ENCODE measurements around the gene SPATS2.

The SPATS2 gene

DNA sequence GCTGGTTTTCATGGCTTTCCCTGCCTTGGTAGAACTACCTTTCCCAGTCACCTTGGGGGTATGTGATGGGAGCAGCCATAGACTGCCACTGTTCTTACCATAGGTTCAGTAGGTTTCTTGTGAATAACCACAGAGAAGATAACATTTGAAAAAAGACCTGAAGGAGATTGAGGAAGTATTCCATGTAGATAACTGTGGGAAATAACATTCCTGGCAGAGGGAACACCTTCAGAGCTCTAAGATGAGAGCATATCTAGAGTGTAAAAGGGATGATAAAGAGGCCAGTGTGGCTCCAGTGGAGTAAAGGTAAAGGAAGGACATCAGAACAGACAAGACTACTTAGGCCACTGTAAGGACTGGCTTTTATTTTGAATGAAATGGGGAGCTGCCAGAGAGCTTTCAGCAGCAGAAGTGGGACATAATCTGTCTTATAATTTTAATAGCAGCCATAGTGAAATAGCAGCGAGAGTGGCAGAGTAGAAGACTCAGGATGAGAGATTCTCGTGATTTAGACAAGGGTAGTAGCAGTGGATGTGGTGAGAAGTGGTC is 88.9 kb downstream of the SPATS2 start:
- in situ Hi-C loops (cut with MboI; ENCODE audit: low sequenced_read_pairs), result no loop called here

DNA sequence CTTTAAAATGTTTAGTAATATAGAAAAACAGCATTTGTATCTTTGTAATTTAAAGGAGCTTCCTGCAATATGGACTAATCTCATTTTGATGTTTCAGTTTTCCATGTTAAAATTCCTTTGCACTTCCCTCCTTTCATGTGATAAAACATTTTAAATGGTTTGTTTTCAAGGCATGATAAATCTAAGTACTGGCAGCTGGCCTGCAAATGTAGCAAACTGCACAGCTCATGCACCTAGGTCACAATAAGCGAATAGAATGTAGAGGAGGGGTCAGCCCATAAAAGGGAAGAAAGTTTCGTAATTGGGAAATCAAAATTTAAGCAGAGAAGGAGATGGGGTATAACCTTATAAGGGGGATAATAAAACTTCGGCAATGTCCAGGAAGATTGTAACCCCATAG is 91.6 kb downstream of the SPATS2 start:
- in situ Hi-C loops (cut with MboI; ENCODE audit: low sequenced_read_pairs), result no loop called here

DNA sequence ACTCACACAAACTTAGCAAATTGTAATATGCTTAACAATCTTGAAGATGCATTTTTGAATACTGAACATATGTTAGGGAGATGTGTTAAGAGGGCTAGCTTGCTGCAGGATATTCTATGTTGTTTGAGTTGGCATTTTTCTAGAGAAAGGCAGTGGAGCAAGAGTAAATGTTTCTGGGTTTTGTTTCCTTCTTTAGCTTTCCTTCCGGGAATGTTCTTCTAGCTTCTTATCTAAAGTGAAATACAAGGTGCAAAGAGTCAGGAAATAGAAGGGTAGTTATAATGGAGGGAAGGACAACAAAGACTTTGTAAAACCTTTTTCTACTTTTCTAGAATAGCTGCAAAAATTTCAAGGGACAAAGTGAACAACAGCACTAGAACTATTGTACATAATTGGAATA is 94.0 kb downstream of the SPATS2 start:
- in situ Hi-C loops (cut with MboI; ENCODE audit: low sequenced_read_pairs), result no loop called here

DNA sequence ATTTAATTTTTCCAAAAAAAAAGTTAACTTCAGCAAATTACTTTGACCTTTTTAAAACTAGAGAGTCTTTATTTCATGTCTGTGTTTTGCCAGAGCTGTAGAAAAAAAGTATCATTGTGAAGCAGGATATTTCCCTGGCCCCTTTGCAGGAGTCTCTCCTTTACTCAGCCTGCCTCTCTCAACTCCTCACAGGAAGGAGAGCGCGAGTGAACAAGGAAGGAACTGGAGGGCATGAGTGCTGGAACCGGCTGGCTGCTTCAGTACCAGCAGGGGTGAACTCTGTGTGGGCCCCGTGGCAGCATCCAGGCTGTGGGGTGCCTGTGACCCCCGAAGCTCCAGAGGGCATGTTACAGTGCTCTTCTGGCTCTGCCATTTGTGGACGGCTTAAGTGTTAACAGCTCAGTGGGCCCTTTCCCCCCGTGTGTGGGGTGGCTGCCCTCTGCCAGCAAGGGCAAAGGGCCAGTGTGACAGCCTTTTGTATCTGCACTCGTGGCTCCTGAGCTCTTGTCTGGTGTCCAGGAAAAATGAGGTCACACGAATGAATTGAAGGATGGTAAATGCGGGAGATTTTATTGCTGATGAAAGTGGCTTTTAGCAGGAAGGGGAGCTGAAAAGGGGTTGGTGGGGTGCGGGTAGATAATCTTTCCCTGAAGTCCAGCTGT is 95.0 kb downstream of the SPATS2 start:
- in situ Hi-C loops (cut with MboI; ENCODE audit: low sequenced_read_pairs), result no loop called here

DNA sequence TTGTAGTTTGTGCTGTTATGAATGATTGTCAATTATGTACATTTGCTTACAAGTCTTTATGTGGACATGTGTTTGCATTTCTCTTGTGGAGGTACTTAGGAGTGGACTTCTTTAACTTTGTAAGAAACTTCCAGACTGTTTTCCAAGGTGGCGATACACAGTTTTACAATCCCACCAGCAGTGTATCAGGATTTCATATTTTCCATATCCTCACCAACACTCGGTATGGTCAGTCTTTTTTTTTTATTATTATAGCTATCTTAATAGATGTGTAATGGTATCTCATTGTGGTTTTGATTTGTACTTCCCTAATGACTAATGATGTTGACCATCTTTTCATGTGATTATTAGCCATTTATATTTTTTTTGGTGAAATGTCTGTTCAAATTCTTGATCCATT is 97.9 kb downstream of the SPATS2 start:
- in situ Hi-C loops (cut with MboI; ENCODE audit: low sequenced_read_pairs), result no loop called here

DNA sequence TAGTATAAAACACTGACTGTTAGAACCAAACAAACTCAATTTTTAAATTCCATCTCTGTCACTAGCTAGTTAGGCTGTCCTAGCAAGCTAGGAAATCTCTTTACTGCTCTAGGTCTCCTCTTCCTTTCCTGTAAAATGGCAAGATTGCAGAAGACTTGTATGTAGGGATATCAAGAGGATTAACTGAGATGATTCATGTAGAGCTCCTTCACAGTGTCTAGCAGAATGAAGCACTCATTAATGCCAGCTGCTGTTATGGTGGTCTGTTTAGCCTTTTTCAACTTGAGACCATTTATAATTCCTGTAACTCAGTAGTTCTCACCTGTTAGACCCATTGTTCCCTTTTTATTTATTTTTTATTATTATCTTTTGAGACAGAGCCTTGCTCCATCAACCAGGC is 103.7 kb downstream of the SPATS2 start:
- in situ Hi-C loops (cut with MboI; ENCODE audit: low sequenced_read_pairs), result no loop called here

DNA sequence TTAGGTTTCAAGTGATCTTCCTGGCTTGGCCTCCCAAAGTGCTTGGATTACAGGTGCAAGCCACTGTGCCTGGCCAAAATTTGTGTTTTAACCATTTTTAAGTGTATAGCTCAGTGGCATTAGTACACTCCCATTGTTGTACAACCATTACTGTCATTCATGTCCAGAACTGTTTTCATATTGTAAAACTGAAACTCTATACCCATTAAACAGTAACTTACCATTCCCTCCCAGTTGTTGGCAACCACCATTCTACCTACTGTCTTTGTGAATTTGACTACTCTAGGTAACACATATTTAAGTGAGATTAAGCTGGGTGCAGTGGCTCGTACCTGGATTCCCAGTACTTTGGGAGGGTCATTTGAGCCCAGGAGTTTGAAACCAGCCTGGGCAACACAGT is 104.3 kb downstream of the SPATS2 start:
- in situ Hi-C loops (cut with MboI; ENCODE audit: low sequenced_read_pairs), result no loop called here

DNA sequence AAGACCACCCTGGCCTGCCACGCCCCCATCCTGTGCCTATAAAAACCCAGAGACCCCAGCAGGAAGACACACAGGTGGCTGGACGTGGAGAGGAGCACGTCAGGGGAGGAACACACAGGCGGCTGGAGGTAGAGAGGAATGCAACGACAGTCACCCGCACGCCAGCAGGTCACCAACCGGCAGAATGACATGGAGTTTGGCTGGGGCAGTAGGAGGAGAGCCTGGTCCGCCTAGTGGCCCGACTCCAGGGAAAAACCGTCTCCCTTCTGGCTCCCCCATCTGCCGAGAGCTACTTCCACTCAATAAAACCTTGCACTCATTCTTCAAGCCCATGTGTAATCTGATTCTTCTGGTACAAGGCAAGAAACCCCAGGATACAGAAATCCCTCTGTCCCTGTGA is 108.8 kb downstream of the SPATS2 start:
- in situ Hi-C loops (cut with MboI; ENCODE audit: low sequenced_read_pairs), result no loop called here

DNA sequence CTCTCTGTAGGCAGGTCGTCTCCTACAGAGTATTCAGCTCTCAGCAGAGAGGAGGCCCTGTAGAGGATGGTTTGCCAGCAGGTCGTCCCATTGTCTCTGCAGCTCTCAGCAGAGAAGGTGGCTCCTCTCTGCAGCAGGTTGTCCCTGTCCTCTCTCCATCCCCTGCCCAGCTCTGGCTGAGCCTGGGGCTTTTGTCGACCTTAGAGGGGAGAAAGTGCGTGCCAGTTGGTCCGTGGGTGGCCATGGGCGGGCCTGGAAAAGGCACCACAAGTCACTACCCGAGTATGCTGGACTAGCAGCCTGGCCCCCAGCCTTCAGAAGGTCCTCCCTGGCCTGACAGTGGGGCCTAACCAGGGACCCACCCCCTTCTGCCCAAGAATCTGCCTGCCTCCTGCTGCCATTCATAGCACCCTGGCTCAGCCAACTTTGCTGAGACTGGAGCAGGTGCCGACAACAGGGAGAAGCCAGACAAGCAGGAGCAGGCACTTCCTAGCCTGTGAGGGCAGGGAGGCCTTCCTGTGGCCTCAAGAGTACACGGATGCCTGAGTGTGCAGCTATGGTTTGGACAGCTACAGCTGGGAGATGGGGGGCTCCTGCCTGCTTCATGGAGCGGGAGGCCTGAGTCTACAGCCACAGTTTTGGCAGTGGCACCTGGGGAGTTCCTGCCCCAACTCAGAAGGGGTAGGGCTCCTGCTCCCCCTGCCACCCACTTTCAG is 111.8 kb downstream of the SPATS2 start:
- in situ Hi-C loops (cut with MboI; ENCODE audit: low sequenced_read_pairs), result no loop called here

DNA sequence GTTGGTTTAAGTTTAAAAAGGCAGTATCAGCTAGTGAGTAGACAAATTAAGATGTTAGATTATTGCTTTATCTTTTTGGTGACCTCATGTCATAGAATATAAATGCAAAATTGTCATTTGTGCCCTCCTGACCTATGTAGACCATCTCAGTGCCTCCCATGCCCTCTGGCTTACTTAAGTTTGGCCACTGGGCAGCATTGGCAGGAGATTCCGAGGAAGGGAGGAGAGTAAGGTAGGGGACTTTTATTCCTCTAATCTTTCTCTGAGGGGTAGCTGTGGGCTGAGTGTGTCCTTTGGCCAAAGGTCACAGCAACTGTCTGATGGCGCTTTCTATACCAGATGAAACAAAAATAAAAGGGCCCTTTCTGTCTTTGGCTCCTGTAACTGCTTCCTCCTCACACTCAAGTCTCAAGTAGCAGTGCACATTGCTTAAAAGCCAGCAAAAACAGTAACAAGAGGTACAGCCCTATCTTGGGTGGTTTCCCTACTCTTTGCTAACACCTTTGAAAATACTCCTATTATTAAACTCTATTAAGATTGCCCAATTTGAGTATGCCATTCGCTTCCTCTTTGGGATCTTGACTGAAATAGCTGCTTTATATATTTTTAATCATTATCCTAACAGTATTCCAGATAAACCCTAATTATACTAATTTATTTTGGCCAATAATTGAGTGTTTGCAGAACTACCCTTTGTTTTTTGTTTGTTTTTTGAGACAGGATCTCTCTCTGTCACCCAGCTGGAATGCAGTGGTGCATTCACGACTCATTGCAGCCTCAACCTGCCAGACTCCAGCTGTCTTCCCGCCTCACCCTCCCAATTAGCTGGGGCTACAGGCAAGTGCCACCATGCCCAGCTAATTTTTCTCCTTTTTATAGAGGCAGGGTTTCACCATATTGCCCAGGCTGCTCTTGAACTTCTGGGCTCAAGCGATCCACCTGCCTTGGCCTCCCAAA is 115.1 kb downstream of the SPATS2 start:
- in situ Hi-C loops (cut with MboI; ENCODE audit: low sequenced_read_pairs), result no loop called here

DNA sequence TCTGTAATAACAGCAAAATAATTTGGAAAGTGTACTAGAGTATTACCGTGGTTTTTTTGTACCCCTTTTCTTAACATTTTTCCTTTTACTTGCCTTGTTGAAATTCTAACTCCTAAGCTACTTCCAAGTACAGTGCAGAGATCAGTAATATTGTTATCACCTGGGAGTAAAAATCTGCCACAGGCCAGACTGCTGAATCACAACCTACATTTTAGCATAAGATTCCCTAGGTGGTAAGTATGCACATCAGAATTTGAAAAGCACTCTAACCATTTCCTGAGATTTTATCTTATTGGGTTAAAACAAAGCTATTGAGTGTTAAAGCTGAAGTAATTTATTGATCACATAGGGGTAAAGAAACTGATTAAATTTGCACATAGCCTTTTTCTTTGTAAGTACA is 116.4 kb downstream of the SPATS2 start:
- in situ Hi-C loops (cut with MboI; ENCODE audit: low sequenced_read_pairs), result no loop called here

DNA sequence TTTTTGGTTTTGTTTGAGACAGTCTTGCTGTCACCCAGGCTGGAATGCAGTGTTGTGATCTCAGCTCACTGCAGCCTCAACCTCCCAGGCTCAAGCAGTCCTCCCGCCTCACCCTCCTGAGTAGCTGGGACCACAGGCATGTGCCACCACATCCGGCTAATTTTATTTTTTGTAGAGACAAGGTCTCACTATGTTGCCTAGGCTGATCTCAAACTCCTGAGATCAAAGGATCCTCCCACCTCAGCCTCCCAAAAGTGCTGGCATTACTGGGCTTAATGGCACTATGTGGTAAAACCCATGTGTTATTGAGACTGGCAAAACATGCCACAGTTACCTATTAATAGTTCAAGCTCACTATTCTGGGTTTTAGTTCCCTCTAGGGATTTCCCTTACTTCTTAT is 120.3 kb downstream of the SPATS2 start:
- in situ Hi-C loops (cut with MboI; ENCODE audit: low sequenced_read_pairs), result no loop called here

DNA sequence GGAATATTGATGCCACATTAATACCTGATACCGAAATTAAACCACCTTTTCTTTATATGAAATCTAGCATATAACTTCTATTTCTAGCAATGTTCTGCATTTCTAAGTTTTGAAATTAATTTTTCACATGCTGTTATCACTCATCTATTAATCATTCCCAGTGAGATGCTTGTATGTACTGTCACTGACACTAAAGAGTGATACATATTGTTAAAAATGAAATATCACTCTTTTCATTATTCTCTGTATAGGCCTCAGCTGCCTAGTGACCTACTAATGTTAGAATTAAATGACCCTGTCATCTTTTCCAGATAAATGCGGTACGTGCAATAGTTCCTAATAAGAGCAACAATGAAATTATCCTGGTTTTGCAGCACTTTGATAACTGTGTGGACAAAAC is 121.9 kb downstream of the SPATS2 start:
- in situ Hi-C loops (cut with MboI; ENCODE audit: low sequenced_read_pairs), result no loop called here

DNA sequence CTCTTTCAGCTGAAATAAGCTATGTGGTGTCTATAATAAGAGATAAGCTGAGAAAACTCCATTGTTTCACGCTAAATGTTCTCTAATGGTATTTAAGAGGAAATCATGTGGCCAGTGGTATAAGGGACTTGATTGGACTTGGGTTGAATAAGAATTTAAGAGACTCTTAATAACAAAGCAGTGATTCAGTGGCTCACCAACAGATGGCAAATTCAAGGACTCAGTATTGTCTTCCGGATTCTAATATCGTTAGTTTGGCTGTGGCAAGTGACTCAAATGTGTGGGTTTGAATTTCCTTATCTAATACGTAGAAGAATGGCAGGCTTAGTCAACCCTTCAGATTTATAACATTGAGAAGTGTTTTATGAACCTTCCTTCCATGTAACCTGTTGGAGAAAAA is 122.5 kb downstream of the SPATS2 start:
- in situ Hi-C loops (cut with MboI; ENCODE audit: low sequenced_read_pairs), result no loop called here

DNA sequence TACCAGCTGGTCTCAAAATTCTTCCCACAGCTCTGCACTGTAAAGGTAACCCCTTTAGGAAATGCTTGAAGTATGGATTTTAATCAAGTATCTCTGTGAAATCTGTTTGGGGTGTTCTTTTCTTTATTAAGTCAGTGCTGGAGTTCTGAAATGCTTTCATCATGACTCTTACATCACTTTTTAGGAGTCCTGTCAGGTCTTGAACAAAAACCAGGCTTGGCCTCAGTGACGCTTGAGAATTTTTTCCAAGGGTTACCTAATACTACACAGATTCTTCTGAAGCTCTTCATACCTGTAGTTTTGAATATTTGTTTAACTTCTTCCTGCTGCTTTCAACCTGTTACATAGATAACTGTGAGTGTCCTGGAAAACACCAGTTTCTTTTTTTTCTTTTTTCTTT is 124.6 kb downstream of the SPATS2 start:
- in situ Hi-C loops (cut with MboI; ENCODE audit: low sequenced_read_pairs), result no loop called here

DNA sequence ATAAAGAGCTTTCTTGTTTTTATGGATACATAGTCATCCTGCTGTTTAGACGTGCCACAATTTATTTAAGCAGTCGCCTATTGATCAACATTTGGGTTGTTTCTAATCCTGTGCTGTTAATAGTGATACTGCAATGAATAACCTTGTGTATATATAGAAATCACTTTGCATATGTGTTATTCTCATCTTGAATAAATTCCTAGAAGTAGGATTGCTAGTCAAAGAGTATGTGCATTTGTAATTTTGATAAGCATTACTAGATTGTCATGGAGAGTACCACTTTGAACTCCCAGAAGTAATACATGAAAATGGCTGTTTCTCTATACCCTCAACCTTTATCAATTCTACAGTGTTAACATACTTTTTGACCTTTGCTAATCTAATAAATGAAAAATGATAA is 126.6 kb downstream of the SPATS2 start:
- in situ Hi-C loops (cut with MboI; ENCODE audit: low sequenced_read_pairs), result no loop called here

DNA sequence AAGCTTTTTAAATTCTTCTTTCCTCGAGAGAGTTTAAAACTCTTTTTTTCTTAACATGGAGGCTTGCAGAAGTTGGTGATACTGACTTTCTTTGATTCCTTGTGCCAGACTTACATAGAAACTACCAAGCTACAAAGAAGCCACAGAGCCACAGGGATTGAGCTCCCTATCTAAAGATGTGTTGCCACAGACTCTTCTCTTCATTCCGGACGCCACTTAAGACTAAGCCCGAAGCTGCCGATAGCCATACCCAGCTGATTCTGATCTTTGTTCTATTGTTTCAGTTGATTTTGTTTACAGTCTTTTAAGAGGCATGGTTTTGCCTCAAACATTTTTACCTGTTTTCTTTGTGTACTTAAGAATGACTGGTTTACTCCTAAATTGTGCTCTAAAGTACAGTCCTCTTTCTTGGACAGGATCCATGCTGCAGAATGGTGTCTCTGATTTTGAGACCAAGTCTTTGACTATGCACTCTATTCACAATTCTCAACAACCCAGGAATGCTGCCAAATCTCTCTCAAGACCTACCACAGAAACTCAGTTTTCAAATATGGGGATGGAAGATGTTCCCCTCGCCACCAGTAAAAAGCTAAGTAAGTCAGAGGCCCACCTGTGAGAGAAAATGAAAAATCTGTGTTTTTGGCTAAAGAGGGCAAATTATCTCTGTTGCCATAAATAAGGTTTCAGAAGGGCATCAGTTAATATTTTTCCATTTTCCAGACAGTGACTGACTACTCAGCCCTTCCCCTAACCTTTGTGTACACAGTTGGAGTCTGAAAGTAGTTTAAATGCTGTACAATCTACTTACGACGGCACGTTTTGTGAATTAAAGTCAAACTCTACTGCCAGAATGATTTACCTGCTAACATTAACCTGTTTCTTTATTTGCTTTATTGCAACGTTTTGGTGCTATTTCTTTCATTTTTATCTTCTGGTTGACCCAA is 129.4 kb downstream of the SPATS2 start:
- in situ Hi-C loops (cut with MboI; ENCODE audit: low sequenced_read_pairs), result no loop called here

DNA sequence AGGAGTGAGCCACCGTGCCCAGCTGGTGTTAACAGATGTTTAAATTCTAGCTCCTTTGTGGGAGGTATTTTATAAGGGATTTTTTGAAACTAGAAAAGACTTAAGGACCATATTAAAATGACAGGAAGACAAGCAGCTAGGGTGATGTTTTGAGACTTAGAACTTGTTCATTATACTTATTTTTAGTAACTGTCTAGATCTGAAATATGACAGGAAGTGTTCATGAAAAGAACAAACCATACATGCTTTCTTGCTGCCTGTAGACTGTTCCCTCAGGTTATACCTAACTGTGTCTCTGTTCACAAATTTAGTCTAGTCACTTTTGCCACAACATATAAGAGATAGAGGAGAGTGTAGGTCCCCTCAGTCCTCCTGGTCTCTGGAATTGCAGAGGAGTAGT is 134.6 kb downstream of the SPATS2 start:
- in situ Hi-C loops (cut with MboI; ENCODE audit: low sequenced_read_pairs), result loop anchor here (10.0 kb wide), 1 partner anchor 137 kb away; the partner anchor contains the start of gene SPATS2

DNA sequence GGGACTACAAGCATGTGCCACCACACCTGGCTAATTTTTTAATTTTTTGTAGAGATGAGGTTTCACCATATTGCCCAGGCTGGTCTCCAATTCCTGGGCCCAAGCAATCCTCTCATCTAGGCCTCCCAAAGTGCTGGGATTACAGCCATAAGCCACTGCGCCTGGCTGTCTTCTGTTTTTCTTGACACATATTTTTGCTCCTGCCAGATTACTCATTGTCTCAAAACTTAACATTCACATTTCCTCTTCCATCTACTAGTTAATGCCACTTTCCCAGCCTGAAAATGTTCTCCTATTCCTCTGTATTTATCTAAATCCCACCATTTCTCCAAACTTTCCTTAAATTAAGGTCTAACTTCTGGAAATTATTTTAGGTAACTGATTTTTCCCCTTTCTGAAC is 135.3 kb downstream of the SPATS2 start:
- in situ Hi-C loops (cut with MboI; ENCODE audit: low sequenced_read_pairs), result loop anchor here (10.0 kb wide), 1 partner anchor 138 kb away; the partner anchor contains the start of gene SPATS2

DNA sequence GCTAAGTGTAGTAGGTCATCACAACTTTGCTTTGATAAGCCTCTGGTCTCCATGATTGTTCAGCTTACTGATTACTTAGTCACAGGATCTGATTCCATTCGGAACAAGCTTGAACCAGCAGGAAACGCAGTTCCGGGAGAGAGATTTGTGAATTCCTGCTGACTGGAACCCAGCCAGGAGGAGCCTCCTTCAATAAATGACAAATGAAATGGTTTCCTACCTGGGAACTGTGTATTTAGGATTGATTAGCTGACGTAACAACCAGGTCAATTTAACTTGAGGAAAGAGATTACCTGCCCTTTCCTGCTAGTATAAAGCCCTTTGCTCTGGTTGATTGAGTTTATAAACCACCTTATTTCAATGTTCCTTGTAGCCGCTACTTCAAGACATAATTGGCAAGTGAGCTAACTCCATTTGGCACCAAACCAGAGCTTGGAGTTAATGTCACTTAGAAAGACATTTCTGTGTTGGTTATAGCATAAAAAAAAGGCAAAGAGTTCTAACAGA is 136.5 kb downstream of the SPATS2 start:
- in situ Hi-C loops (cut with MboI; ENCODE audit: low sequenced_read_pairs), result loop anchor here (10.0 kb wide), 1 partner anchor 139 kb away; the partner anchor contains the start of gene SPATS2

Measured in HL-60/S4 treated with phorbol 12-myristate 13-acetate at 8.2 ng/mL for 4 days and 3 days (cell line).